Measurements from ENCODE around the gene CFAP47. TPM values are rescaled to one million over a fixed set of nuclear protein-coding genes. Genes with fewer than 3 reads are reported as not detected.
"Not testable (repeated sequence)": the region's sequence is repeated elsewhere in the genome, so short reads cannot be mapped to it uniquely, and the experiment has no call there.

Gene CFAP47
- total RNA-seq, 1 donor from 2014 or later: not detected

DNA sequence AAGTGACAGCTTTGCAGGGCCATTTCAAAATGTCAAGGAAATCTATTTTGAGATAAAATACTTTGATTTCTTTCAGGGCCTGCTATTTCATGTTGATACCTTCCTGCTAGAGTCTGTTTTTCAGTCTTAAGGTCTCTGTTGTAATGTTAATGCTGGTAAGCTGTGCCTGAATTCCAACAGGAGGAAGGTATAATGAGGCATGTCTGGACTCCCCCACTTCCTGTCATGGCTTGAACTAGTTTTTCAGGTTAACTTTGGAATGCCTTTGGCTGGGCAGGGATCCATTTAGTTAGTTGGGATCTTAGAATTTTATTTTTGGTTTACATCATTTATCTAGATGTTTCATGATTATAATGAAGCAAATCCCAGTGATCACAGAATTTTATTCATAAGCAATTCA lies 279.0 kb downstream of the CFAP47 start:
- intact Hi-C loops (cut with micrococcal nuclease): no loop called here
- DNase-seq: no peak
- H3K4me3 ChIP-seq: no peak overlapping the region
- TF ChIP-seq, protein P1, sequence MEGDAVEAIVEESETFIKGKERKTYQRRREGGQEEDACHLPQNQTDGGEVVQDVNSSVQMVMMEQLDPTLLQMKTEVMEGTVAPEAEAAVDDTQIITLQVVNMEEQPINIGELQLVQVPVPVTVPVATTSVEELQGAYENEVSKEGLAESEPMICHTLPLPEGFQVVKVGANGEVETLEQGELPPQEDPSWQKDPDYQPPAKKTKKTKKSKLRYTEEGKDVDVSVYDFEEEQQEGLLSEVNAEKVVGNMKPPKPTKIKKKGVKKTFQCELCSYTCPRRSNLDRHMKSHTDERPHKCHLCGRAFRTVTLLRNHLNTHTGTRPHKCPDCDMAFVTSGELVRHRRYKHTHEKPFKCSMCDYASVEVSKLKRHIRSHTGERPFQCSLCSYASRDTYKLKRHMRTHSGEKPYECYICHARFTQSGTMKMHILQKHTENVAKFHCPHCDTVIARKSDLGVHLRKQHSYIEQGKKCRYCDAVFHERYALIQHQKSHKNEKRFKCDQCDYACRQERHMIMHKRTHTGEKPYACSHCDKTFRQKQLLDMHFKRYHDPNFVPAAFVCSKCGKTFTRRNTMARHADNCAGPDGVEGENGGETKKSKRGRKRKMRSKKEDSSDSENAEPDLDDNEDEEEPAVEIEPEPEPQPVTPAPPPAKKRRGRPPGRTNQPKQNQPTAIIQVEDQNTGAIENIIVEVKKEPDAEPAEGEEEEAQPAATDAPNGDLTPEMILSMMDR (IDR thresholded peaks at IDR 0.05; ENCODE audit: borderline replicate concordance): no peak
- no peaks in the 10 kb centered on the region for H3K27me3 ChIP-seq (ENCODE audit: low read depth)
- no peaks in the 10 kb centered on the region for H3K36me3 ChIP-seq
- H3K9me3 ChIP-seq (replicated peaks): no peaks in the 10 kb centered on the region
- no peak overlapping the region for H3K27ac ChIP-seq (replicated peaks)
- H3K4me1 ChIP-seq: no peaks in the 10 kb centered on the region

DNA sequence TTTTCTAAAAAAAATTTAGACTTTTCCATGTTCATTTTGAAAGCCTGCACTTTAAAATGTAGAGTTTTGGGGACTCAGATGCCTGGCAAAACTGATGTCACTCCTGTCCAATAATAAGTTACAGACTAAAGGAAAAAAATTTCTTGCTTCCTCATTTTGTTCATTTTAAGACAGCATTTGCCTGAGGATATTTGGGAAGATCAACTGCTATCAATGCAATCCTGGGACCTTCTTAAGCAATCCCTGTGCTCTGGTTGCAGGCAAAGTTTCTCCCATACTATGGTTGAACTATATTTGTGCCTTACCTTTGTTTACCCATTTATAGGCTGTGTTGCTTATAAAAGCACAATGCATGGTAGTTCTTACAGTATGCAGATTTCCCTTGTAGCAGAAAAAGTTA lies 280.4 kb downstream of the CFAP47 start:
- intact Hi-C loops (cut with micrococcal nuclease): no loop called here
- Histone ChIP-seq H3K4me3 (no peak overlapping the region), H3K27ac (replicated peaks) (no peak overlapping the region), H3K9me3 (replicated peaks) (no peaks in the 10 kb centered on the region), H3K27me3 (ENCODE audit: low read depth) (no peaks in the 10 kb centered on the region), H3K4me1 (no peaks in the 10 kb centered on the region), H3K36me3 (no peaks in the 10 kb centered on the region)
- no peak for DNase-seq
- TF ChIP-seq, protein P1 (IDR thresholded peaks at IDR 0.05; ENCODE audit: borderline replicate concordance): no peak

DNA sequence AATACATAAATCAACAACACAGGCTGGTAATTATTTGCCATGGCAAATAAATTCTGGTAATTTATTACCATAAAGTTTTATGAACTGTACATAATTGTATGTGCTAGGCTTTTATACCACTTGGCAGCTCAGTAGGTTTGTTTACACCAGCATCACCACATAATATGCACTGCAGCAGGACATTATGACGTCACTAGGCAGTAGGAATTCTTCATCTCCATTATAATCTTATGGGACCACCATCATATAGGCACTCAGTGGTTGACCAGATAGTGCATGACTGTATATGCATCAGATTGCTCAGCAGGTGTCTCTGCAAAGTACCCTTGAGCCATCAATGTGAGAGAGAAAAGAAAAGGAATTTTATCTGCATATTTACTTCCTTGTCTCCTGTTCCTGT lies 295.4 kb downstream of the CFAP47 start:
- Histone ChIP-seq H3K27me3 (ENCODE audit: low read depth) (no peaks in the 10 kb centered on the region), H3K4me3 (no peak overlapping the region), H3K9me3 (replicated peaks) (no peaks in the 10 kb centered on the region), H3K36me3 (no peaks in the 10 kb centered on the region), H3K4me1 (no peaks in the 10 kb centered on the region), H3K27ac (replicated peaks) (no peak overlapping the region)
- intact Hi-C loops (cut with micrococcal nuclease): no loop called here
- TF ChIP-seq, protein P1 (IDR thresholded peaks at IDR 0.05; ENCODE audit: borderline replicate concordance): no peak
- no peak for DNase-seq

DNA sequence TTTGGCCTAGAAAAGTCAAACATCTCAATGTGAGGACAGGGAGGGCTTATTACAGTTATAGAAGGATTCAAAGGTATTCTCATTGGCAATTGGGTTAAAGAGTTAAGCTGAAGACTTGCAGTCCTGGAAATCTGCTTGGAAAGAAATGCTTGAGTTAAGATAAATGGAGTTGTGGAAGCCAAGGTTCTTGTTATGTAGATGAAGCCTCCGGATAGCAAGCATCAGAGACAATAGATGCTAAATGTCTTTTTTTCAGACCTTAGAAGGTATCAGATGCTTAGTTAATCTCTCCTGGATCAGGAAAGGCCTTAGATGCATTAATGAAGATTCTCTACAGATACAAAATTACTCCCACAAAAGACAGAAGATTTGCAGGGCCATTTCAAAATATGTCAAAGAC lies 299.3 kb downstream of the CFAP47 start:
- no peak overlapping the region for H3K4me3 ChIP-seq
- TF ChIP-seq, protein P1 (IDR thresholded peaks at IDR 0.05; ENCODE audit: borderline replicate concordance): no peak
- DNase-seq: no peak
- no peak overlapping the region for H3K27ac ChIP-seq (replicated peaks)
- no peaks in the 10 kb centered on the region for H3K9me3 ChIP-seq (replicated peaks)
- intact Hi-C loops (cut with micrococcal nuclease): no loop called here
- H3K27me3 ChIP-seq (ENCODE audit: low read depth): no peaks in the 10 kb centered on the region
- H3K4me1 ChIP-seq: no peaks in the 10 kb centered on the region
- no peaks in the 10 kb centered on the region for H3K36me3 ChIP-seq

DNA sequence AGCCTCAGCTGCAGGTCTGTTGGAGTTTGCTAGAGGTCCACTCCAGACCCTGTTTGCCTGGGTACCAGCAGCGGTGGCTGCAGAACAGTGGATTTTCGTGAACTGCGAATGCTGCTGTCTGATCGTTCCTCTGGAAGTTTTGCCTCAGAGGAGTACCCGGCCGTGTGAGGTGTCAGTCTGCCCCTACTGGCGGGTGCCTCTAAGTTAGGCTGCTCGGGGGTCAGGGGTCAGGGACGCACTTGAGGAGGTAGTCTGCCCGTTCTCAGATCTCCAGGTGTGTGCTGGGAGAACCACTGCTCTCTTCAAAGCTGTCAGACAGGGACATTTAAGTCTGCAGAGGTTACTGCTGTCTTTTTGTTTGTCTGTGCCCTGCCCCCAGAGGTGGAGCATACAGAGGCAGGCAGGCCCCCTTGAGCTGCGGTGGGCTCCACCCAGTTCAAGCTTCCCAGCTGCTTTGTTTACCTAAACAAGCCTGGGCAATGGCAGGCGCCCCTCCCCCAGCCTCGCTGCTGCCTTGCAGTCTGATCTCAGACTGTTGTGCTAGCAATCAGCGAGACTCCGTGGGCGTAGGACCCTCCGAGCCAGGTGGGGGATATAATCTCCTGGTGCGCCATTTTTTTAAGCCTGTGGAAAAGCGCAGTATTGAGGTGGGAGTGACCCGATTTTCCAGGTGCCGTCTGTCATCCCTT lies 315.4 kb downstream of the CFAP47 start:
- intact Hi-C loops (cut with micrococcal nuclease); H3K27ac ChIP-seq (replicated peaks): not testable (repeated sequence)

DNA sequence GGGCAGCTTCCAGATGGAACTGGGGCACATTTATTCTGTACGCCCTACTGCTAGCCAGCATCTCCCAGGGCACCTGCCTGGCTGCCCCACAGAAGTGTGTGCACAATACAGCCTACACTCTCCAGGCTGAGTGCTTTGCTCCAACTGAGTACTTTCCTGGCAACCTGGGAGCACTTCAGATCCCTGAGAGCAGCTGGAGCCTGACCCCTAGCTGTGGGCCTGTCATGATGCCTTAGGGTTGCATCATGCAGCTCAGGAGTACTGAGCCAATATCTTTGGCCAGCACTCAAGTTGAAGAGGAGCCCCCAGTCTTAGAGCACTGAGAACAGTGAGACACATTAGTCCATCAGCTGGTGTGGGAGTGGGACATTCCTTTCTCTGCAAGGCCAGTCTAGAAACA lies 321.9 kb downstream of the CFAP47 start:
- no peaks in the 10 kb centered on the region for H3K36me3 ChIP-seq
- no peaks in the 10 kb centered on the region for H3K4me1 ChIP-seq
- no peak overlapping the region for H3K4me3 ChIP-seq
- TF ChIP-seq, protein P1 (IDR thresholded peaks at IDR 0.05; ENCODE audit: borderline replicate concordance): no peak
- intact Hi-C loops (cut with micrococcal nuclease): no loop called here
- no peaks in the 10 kb centered on the region for H3K9me3 ChIP-seq (replicated peaks)
- no peak overlapping the region for H3K27ac ChIP-seq (replicated peaks)
- DNase-seq: no peak
- no peaks in the 10 kb centered on the region for H3K27me3 ChIP-seq (ENCODE audit: low read depth)

More for the DNA sequence above, 315.4 kb downstream of the CFAP47 start:
- DNase-seq; H3K27me3 ChIP-seq (ENCODE audit: low read depth); H3K4me1 ChIP-seq; H3K9me3 ChIP-seq (replicated peaks); H3K4me3 ChIP-seq; H3K36me3 ChIP-seq: not testable (repeated sequence)

Data from left ventricle myocardium inferior (tissue), 1 donor.